ENCODE data around the gene SIRT2.

- TF ChIP-seq CTCF (IDR thresholded peaks at IDR 0.05) (no peak), POLR2A (IDR thresholded peaks at IDR 0.05) (no peak), POLR2AphosphoS5 (IDR thresholded peaks at IDR 0.05) (peak in 2 of 3 donors; percentile 25 to 78)
Observed at GRCh38 chr19:38862321-38863059, 36.9 kb downstream of the SIRT2 start.
